Neural crest cell (in vitro differentiated cells): ENCODE results near the gene EPHA4. TPM values are rescaled to one million over a fixed set of nuclear protein-coding genes. Genes with fewer than 3 reads are reported as not detected.

Source experiments
- DNase-seq: peaks from one replicate; pipeline ENCODE4 v3.0.0; 2021; ENCODE audit warnings: low read depth, mixed read lengths, low spot score
- H3K27ac Mint-ChIP-seq: one replicate; pipeline ENCODE4 v1.8.0; 2021; ENCODE audit warnings: mild to moderate bottlenecking, mixed read lengths; ENCODE audit not compliant: unreplicated experiment
- H3K27me3 Mint-ChIP-seq: 2 replicates; pipeline ENCODE4 v1.8.0; 2021; ENCODE audit warnings: low read depth, mild to moderate bottlenecking, mixed read lengths
- H3K36me3 Mint-ChIP-seq: 2 replicates; pipeline ENCODE4 v1.8.0; 2021; ENCODE audit warnings: low read depth, mild to moderate bottlenecking, mixed read lengths
- H3K4me1 Mint-ChIP-seq: 2 replicates; pipeline ENCODE4 v1.8.0; 2021; ENCODE audit warnings: mixed read lengths
- H3K4me3 Mint-ChIP-seq: one replicate; pipeline ENCODE4 v1.8.0; 2021; ENCODE audit warnings: mild to moderate bottlenecking, mixed read lengths
- H3K9me3 Mint-ChIP-seq: 2 replicates; pipeline ENCODE4 v1.8.0; 2021; ENCODE audit warnings: mixed read lengths
- CTCF ChIP-seq: fragments of 200-600 bp; sonication (generic); conservative IDR thresholded peaks from 2 replicates; pipeline ENCODE4 v1.5.0; 2021; ENCODE audit warnings: antibody characterized with exemption, mild to moderate bottlenecking
- total RNA-seq: library from RNA; stranded (reverse); gene quantifications from 2 replicates; pipeline ENCODE4 v1.2.1, GENCODE V29; 2021

Gene EPHA4
- total RNA-seq, 1 donor from 2014 or later = 108 TPM

GRCh38 chr2:221447310-221447709 lies 124.8 kb downstream of the EPHA4 start:
- Mint-ChIP-seq H3K4me3 (no peak overlapping the region), H3K27ac (no peak overlapping the region), H3K36me3 (peaks cover 15% of the 10 kb centered on the region), H3K4me1 (peaks cover 18% of the 10 kb centered on the region), H3K27me3 (no peaks in the 10 kb centered on the region), H3K9me3 (no peaks in the 10 kb centered on the region)
- no peak for TF ChIP-seq CTCF
- DNase-seq = no peak

GRCh38 chr2:221446140-221446539 lies 126.0 kb downstream of the EPHA4 start:
- no peaks in the 10 kb centered on the region for H3K27me3 Mint-ChIP-seq
- H3K4me3 Mint-ChIP-seq = no peak overlapping the region
- H3K9me3 Mint-ChIP-seq = no peaks in the 10 kb centered on the region
- peaks cover 19% of the 10 kb centered on the region for H3K36me3 Mint-ChIP-seq
- H3K4me1 Mint-ChIP-seq = peaks cover 13% of the 10 kb centered on the region
- H3K27ac Mint-ChIP-seq = no peak overlapping the region
- no peak for TF ChIP-seq CTCF
- no peak for DNase-seq

- H3K4me1 Mint-ChIP-seq = peaks cover 11% of the 10 kb centered on the region
- DNase-seq = no peak
- TF ChIP-seq CTCF = no peak
- peak overlapping the region; percentile 43 for H3K27ac Mint-ChIP-seq
- H3K36me3 Mint-ChIP-seq = peaks cover 25% of the 10 kb centered on the region
- H3K27me3 Mint-ChIP-seq = no peaks in the 10 kb centered on the region
- no peaks in the 10 kb centered on the region for H3K9me3 Mint-ChIP-seq
- no peak overlapping the region for H3K4me3 Mint-ChIP-seq
Measured at GRCh38 chr2:221444106-221444505, 128.0 kb downstream of the EPHA4 start.

- Mint-ChIP-seq H3K4me1 (peaks cover 8% of the 10 kb centered on the region), H3K27ac (peak overlapping the region; percentile 84), H3K9me3 (no peaks in the 10 kb centered on the region), H3K4me3 (no peak overlapping the region), H3K36me3 (peaks cover 25% of the 10 kb centered on the region), H3K27me3 (no peaks in the 10 kb centered on the region)
- no peak for DNase-seq
- TF ChIP-seq CTCF = no peak
Measured at GRCh38 chr2:221443645-221444044, 128.5 kb downstream of the EPHA4 start.

- DNase-seq = no peak
- H3K36me3 Mint-ChIP-seq = peaks cover 25% of the 10 kb centered on the region
- no peak overlapping the region for H3K4me3 Mint-ChIP-seq
- H3K27me3 Mint-ChIP-seq = no peaks in the 10 kb centered on the region
- H3K4me1 Mint-ChIP-seq = peaks cover 12% of the 10 kb centered on the region
- no peak for TF ChIP-seq CTCF
- H3K9me3 Mint-ChIP-seq = no peaks in the 10 kb centered on the region
- no peak overlapping the region for H3K27ac Mint-ChIP-seq
Measured at GRCh38 chr2:221442128-221442527, 130.0 kb downstream of the EPHA4 start.
